ENCODE measurements around the gene GSTM5.

The GSTM5 gene

GRCh38 chr1:109721042-109721441, 9.0 kb downstream of the GSTM5 start:
- Histone ChIP-seq H3K27me3 (ENCODE audit: insufficient read depth, low read length, poor library complexity, severe bottlenecking) (no peaks in the 10 kb centered on the region), H3F3A (ENCODE audit: low read depth) (no peaks in the 10 kb centered on the region), H3K9me2 (replicated peaks; ENCODE audit: low read depth, low read length) (no peaks in the 10 kb centered on the region), H3K4me2 (ENCODE audit: low read depth, low read length, poor library complexity, severe bottlenecking) (no peak overlapping the region), H3K9ac (ENCODE audit: low read depth, low read length, poor library complexity, severe bottlenecking) (no peak overlapping the region), H3K4me1 (ENCODE audit: insufficient read depth, low read length, poor library complexity, severe bottlenecking) (peaks cover 6% of the 10 kb centered on the region), H2AFZ (ENCODE audit: low read length) (no peak overlapping the region), H3K4me3 (ENCODE audit: low read length, poor library complexity, severe bottlenecking) (no peak overlapping the region), H3K9me3 (ENCODE audit: insufficient read depth, low read depth, low read length) (no peaks in the 10 kb centered on the region), H3K36me3 (ENCODE audit: insufficient read depth, low read length) (no peaks in the 10 kb centered on the region), H4K20me1 (ENCODE audit: insufficient read depth, low read length, poor library complexity, severe bottlenecking) (no peaks in the 10 kb centered on the region), H3K79me2 (ENCODE audit: insufficient read depth, low read length) (no peaks in the 10 kb centered on the region)
- no peak for TF ChIP-seq EZH2phosphoT487 (IDR thresholded peaks at IDR 0.05; ENCODE audit: borderline replicate concordance)
- TF ChIP-seq CTCF (conservative IDR thresholded peaks at IDR 0.05; ENCODE audit: low read length), result no peak

- no peak overlapping the region for H3K4me3 ChIP-seq (ENCODE audit: low read length, poor library complexity, severe bottlenecking)
- TF ChIP-seq CTCF (conservative IDR thresholded peaks at IDR 0.05; ENCODE audit: low read length) (no peak), EZH2phosphoT487 (IDR thresholded peaks at IDR 0.05; ENCODE audit: borderline replicate concordance) (no peak)
- H3K4me1 ChIP-seq (ENCODE audit: insufficient read depth, low read length, poor library complexity, severe bottlenecking), result peaks cover 6% of the 10 kb centered on the region
Observed at GRCh38 chr1:109721971-109722370, 9.9 kb downstream of the GSTM5 start.

GRCh38 chr1:109722908-109723691, 11.0 kb downstream of the GSTM5 start:
- no peak overlapping the region for H3K4me2 ChIP-seq (ENCODE audit: low read depth, low read length, poor library complexity, severe bottlenecking)

More at GRCh38 chr1:109721971-109722370, 9.9 kb downstream of the GSTM5 start:
- no peaks in the 10 kb centered on the region for H4K20me1 ChIP-seq (ENCODE audit: insufficient read depth, low read length, poor library complexity, severe bottlenecking)
- H3K9me2 ChIP-seq (replicated peaks; ENCODE audit: low read depth, low read length), result no peaks in the 10 kb centered on the region
- no peak overlapping the region for H2AFZ ChIP-seq (ENCODE audit: low read length)
- no peak overlapping the region for H3K9ac ChIP-seq (ENCODE audit: low read depth, low read length, poor library complexity, severe bottlenecking)
- no peaks in the 10 kb centered on the region for H3F3A ChIP-seq (ENCODE audit: low read depth)
- no peaks in the 10 kb centered on the region for H3K9me3 ChIP-seq (ENCODE audit: insufficient read depth, low read depth, low read length)
- no peaks in the 10 kb centered on the region for H3K79me2 ChIP-seq (ENCODE audit: insufficient read depth, low read length)
- H3K27me3 ChIP-seq (ENCODE audit: insufficient read depth, low read length, poor library complexity, severe bottlenecking), result no peaks in the 10 kb centered on the region
- no peaks in the 10 kb centered on the region for H3K36me3 ChIP-seq (ENCODE audit: insufficient read depth, low read length)
- H3K4me2 ChIP-seq (ENCODE audit: low read depth, low read length, poor library complexity, severe bottlenecking), result no peak overlapping the region

More at GRCh38 chr1:109722908-109723691, 11.0 kb downstream of the GSTM5 start:
- H3K36me3 ChIP-seq (ENCODE audit: insufficient read depth, low read length), result no peaks in the 10 kb centered on the region
- H3K9me3 ChIP-seq (ENCODE audit: insufficient read depth, low read depth, low read length), result no peaks in the 10 kb centered on the region
- no peak overlapping the region for H3K9ac ChIP-seq (ENCODE audit: low read depth, low read length, poor library complexity, severe bottlenecking)
- H3K4me1 ChIP-seq (ENCODE audit: insufficient read depth, low read length, poor library complexity, severe bottlenecking), result peaks cover 6% of the 10 kb centered on the region
- no peaks in the 10 kb centered on the region for H3K79me2 ChIP-seq (ENCODE audit: insufficient read depth, low read length)
- H3K9me2 ChIP-seq (replicated peaks; ENCODE audit: low read depth, low read length), result no peaks in the 10 kb centered on the region
- no peaks in the 10 kb centered on the region for H4K20me1 ChIP-seq (ENCODE audit: insufficient read depth, low read length, poor library complexity, severe bottlenecking)
- no peak overlapping the region for H2AFZ ChIP-seq (ENCODE audit: low read length)
- TF ChIP-seq CTCF (conservative IDR thresholded peaks at IDR 0.05; ENCODE audit: low read length) (no peak), EZH2phosphoT487 (IDR thresholded peaks at IDR 0.05; ENCODE audit: borderline replicate concordance) (no peak)
- H3K27me3 ChIP-seq (ENCODE audit: insufficient read depth, low read length, poor library complexity, severe bottlenecking), result no peaks in the 10 kb centered on the region
- H3F3A ChIP-seq (ENCODE audit: low read depth), result no peaks in the 10 kb centered on the region
- no peak overlapping the region for H3K4me3 ChIP-seq (ENCODE audit: low read length, poor library complexity, severe bottlenecking)

All from Loucy (cell line).